HEK293 (cell line): ENCODE measurements around the gene ATP5F1B.

Experiments
- EGR2 ChIP-seq: fragments of 450-650 bp; formaldehyde crosslinking; IDR thresholded peaks from 2 replicates; pipeline ENCODE4 v1.5.1; 2016; ENCODE audit warnings: low read depth, missing biosample characterization, missing genetic modification characterization
- GLIS2 ChIP-seq: fragments of 450-650 bp; formaldehyde crosslinking; IDR thresholded peaks from 2 replicates; pipeline ENCODE4 v1.5.1; 2016; ENCODE audit warnings: missing biosample characterization, missing genetic modification characterization
- HOXD13 ChIP-seq: sonication (generic); formaldehyde crosslinking; IDR thresholded peaks from 2 replicates; pipeline ENCODE4 v1.8.0; 2022; ENCODE audit warnings: missing genetic modification reagents, borderline replicate concordance
- KLF16 ChIP-seq: fragments of 450-650 bp; formaldehyde crosslinking; IDR thresholded peaks from 2 replicates; pipeline ENCODE4 v1.5.1; 2017; ENCODE audit warnings: missing biosample characterization, missing genetic modification characterization
- KLF9 ChIP-seq: fragments of 450-650 bp; formaldehyde crosslinking; IDR thresholded peaks from 2 replicates; pipeline ENCODE4 v1.5.1; 2016; ENCODE audit warnings: missing biosample characterization, missing genetic modification characterization, low read depth
- SCRT2 ChIP-seq: fragments of 450-650 bp; formaldehyde crosslinking; IDR thresholded peaks from 2 replicates; pipeline ENCODE4 v1.5.1; 2016; ENCODE audit warnings: missing biosample characterization, missing genetic modification characterization
- SETDB1 ChIP-seq: IDR thresholded peaks from one replicate; pipeline ENCODE4 v1.6.1; 2017; ENCODE audit warnings: mild to moderate bottlenecking, low read length, moderate library complexity, mixed read lengths; ENCODE audit not compliant: insufficient read length
- SP2 ChIP-seq: fragments of 450-650 bp; formaldehyde crosslinking; IDR thresholded peaks from 2 replicates; pipeline ENCODE4 v1.5.1; 2016; ENCODE audit warnings: missing biosample characterization, missing genetic modification characterization
- YY2 ChIP-seq: fragments of 450-650 bp; formaldehyde crosslinking; IDR thresholded peaks from 2 replicates; pipeline ENCODE4 v1.5.1; 2016; ENCODE audit warnings: missing biosample characterization, missing genetic modification characterization
- ZBTB17 ChIP-seq: fragments of 450-650 bp; formaldehyde crosslinking; IDR thresholded peaks from 2 replicates; pipeline ENCODE4 v1.5.1; 2016; ENCODE audit warnings: missing biosample characterization, missing genetic modification characterization
- ZBTB20 ChIP-seq: fragments of 450-650 bp; formaldehyde crosslinking; IDR thresholded peaks from 2 replicates; pipeline ENCODE4 v1.5.1; 2016; ENCODE audit warnings: missing biosample characterization, missing genetic modification characterization
- ZBTB48 ChIP-seq: fragments of 450-650 bp; formaldehyde crosslinking; IDR thresholded peaks from 2 replicates; pipeline ENCODE4 v1.5.1; 2016; ENCODE audit warnings: missing biosample characterization, missing genetic modification characterization
- ZBTB8A ChIP-seq: fragments of 450-650 bp; formaldehyde crosslinking; IDR thresholded peaks from 2 replicates; pipeline ENCODE4 v1.5.1; 2016; ENCODE audit warnings: missing biosample characterization, missing genetic modification characterization
- ZNF366 ChIP-seq: fragments of 450-650 bp; formaldehyde crosslinking; conservative IDR thresholded peaks from 2 replicates; pipeline ENCODE4 v1.5.1; 2016; ENCODE audit warnings: missing biosample characterization, missing genetic modification characterization
- ZNF48 ChIP-seq: fragments of 450-650 bp; formaldehyde crosslinking; IDR thresholded peaks from 2 replicates; pipeline ENCODE4 v1.5.1; 2016; ENCODE audit warnings: missing biosample characterization, missing genetic modification characterization
- ZNF501 ChIP-seq: fragments of 450-650 bp; formaldehyde crosslinking; IDR thresholded peaks from 2 replicates; pipeline ENCODE4 v1.5.1; 2016; ENCODE audit warnings: missing biosample characterization, missing genetic modification characterization
- ZNF510 ChIP-seq: fragments of 450-650 bp; formaldehyde crosslinking; IDR thresholded peaks from 2 replicates; pipeline ENCODE4 v1.5.1; 2018; ENCODE audit warnings: mild to moderate bottlenecking, missing genetic modification characterization, missing biosample characterization; ENCODE audit not compliant: insufficient replicate concordance
- ZNF529 ChIP-seq: fragments of 450-650 bp; formaldehyde crosslinking; IDR thresholded peaks from 2 replicates; pipeline ENCODE4 v1.5.1; 2017; ENCODE audit warnings: missing genetic modification characterization, missing biosample characterization; ENCODE audit not compliant: insufficient replicate concordance
- ZNF560 ChIP-seq: fragments of 450-650 bp; formaldehyde crosslinking; IDR thresholded peaks from 2 replicates; pipeline ENCODE4 v1.5.1; 2017; ENCODE audit warnings: missing biosample characterization, missing genetic modification characterization, borderline replicate concordance
- ZNF600 ChIP-seq: fragments of 450-650 bp; formaldehyde crosslinking; IDR thresholded peaks from 2 replicates; pipeline ENCODE4 v1.5.1; 2016; ENCODE audit warnings: missing biosample characterization, missing genetic modification characterization
- ZNF658 ChIP-seq: fragments of 450-650 bp; formaldehyde crosslinking; IDR thresholded peaks from 2 replicates; pipeline ENCODE4; 2016; ENCODE audit warnings: missing biosample characterization, missing genetic modification characterization
- ZNF76 ChIP-seq: fragments of 450-650 bp; formaldehyde crosslinking; IDR thresholded peaks from 2 replicates; pipeline ENCODE4; 2016; ENCODE audit warnings: low read depth, missing biosample characterization, missing genetic modification characterization, borderline replicate concordance
- TF ChIP-seq, protein P1 (sequence below): fragments of 450-650 bp; formaldehyde crosslinking; IDR thresholded peaks from 2 replicates; pipeline ENCODE4 v1.5.0; 2017; ENCODE audit warnings: missing biosample characterization, missing genetic modification characterization, borderline replicate concordance
- TF ChIP-seq, protein P2 (sequence below): fragments of 450-650 bp; formaldehyde crosslinking; IDR thresholded peaks from 2 replicates; pipeline ENCODE4 v1.5.1; 2016; ENCODE audit warnings: missing biosample characterization, missing genetic modification characterization
- TF ChIP-seq, protein P3 (sequence below): fragments of 450-650 bp; formaldehyde crosslinking; IDR thresholded peaks from 2 replicates; pipeline ENCODE4 v1.5.1; 2016; ENCODE audit warnings: missing biosample characterization, missing genetic modification characterization
- TF ChIP-seq, protein P4 (sequence below): fragments of 450-650 bp; formaldehyde crosslinking; IDR thresholded peaks from 2 replicates; pipeline ENCODE4 v1.5.1; 2016; ENCODE audit warnings: missing biosample characterization, missing genetic modification characterization
- TF ChIP-seq, protein P5 (sequence below): fragments of 450-650 bp; formaldehyde crosslinking; IDR thresholded peaks from 2 replicates; pipeline ENCODE4 v1.5.1; 2016; ENCODE audit warnings: missing biosample characterization, missing genetic modification characterization
- TF ChIP-seq, protein P6 (sequence below): fragments of 450-650 bp; formaldehyde crosslinking; IDR thresholded peaks from 2 replicates; pipeline ENCODE4 v1.5.1; 2016; ENCODE audit warnings: missing biosample characterization, missing genetic modification characterization, low read depth

ATP5F1B gene

DNA sequence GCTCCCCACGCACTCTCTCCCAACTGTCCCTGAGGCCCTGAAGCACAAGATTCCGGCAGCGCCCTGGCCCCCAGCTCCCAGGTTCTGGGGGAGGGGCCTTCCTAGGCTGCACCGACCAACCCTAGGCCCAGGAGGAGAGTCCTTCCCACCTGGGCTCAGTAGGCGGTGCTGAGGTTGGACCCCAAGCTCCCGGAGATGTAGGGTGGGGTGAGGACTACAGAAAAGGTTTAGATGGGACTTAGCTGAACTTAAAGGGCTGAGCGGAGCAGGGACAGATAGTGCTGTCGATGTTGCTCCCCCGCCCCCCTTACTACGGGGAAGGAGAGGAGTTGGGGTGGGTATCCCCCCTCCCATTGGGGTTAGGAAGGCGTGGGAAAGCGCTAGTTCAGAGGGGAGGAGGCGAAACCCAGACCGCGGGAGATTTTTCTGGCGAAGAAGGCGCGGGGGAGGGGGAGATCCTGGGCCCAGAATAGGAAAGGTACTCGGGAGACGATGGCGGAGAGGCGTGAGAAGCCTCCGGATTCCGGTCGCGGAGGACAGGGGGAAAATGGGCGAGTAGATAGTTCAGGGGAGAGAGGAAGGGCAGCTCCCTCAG, 11.4 kb downstream of the ATP5F1B start (continued):
- TF ChIP-seq, protein P1, sequence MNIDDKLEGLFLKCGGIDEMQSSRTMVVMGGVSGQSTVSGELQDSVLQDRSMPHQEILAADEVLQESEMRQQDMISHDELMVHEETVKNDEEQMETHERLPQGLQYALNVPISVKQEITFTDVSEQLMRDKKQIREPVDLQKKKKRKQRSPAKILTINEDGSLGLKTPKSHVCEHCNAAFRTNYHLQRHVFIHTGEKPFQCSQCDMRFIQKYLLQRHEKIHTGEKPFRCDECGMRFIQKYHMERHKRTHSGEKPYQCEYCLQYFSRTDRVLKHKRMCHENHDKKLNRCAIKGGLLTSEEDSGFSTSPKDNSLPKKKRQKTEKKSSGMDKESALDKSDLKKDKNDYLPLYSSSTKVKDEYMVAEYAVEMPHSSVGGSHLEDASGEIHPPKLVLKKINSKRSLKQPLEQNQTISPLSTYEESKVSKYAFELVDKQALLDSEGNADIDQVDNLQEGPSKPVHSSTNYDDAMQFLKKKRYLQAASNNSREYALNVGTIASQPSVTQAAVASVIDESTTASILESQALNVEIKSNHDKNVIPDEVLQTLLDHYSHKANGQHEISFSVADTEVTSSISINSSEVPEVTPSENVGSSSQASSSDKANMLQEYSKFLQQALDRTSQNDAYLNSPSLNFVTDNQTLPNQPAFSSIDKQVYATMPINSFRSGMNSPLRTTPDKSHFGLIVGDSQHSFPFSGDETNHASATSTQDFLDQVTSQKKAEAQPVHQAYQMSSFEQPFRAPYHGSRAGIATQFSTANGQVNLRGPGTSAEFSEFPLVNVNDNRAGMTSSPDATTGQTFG (tag by site-specific recombination), result no peak
- TF ChIP-seq SCRT2, result 0 out of 2 replicates have a peak, but pooled peaks have one; percentile 7
- TF ChIP-seq ZNF560 (tag by site-specific recombination), result no peak
- peak; percentile 85 for TF ChIP-seq EGR2 (tag by site-specific recombination)
- TF ChIP-seq, protein P2, sequence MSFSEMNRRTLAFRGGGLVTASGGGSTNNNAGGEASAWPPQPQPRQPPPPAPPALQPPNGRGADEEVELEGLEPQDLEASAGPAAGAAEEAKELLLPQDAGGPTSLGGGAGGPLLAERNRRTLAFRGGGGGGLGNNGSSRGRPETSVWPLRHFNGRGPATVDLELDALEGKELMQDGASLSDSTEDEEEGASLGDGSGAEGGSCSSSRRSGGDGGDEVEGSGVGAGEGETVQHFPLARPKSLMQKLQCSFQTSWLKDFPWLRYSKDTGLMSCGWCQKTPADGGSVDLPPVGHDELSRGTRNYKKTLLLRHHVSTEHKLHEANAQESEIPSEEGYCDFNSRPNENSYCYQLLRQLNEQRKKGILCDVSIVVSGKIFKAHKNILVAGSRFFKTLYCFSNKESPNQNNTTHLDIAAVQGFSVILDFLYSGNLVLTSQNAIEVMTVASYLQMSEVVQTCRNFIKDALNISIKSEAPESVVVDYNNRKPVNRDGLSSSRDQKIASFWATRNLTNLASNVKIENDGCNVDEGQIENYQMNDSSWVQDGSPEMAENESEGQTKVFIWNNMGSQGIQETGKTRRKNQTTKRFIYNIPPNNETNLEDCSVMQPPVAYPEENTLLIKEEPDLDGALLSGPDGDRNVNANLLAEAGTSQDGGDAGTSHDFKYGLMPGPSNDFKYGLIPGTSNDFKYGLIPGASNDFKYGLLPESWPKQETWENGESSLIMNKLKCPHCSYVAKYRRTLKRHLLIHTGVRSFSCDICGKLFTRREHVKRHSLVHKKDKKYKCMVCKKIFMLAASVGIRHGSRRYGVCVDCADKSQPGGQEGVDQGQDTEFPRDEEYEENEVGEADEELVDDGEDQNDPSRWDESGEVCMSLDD (tag by site-specific recombination), result peak; percentile 94
- peak; percentile 61; the same call in 1 of the 2 replicates for TF ChIP-seq YY2 (tag by site-specific recombination)
- peak; percentile 87 for TF ChIP-seq SP2 (tag by site-specific recombination)
- TF ChIP-seq, protein P3, sequence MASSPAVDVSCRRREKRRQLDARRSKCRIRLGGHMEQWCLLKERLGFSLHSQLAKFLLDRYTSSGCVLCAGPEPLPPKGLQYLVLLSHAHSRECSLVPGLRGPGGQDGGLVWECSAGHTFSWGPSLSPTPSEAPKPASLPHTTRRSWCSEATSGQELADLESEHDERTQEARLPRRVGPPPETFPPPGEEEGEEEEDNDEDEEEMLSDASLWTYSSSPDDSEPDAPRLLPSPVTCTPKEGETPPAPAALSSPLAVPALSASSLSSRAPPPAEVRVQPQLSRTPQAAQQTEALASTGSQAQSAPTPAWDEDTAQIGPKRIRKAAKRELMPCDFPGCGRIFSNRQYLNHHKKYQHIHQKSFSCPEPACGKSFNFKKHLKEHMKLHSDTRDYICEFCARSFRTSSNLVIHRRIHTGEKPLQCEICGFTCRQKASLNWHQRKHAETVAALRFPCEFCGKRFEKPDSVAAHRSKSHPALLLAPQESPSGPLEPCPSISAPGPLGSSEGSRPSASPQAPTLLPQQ (tag by site-specific recombination), result peak; percentile 29; the same call in 1 of the 2 replicates
- no peak for TF ChIP-seq HOXD13 (CRISPR knock-in tag)
- TF ChIP-seq, protein P4, sequence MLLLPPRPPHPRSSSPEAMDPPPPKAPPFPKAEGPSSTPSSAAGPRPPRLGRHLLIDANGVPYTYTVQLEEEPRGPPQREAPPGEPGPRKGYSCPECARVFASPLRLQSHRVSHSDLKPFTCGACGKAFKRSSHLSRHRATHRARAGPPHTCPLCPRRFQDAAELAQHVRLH (tag by site-specific recombination), result no peak
- TF ChIP-seq ZNF76 (tag by site-specific recombination), result peak; percentile 56
- no peak for TF ChIP-seq SETDB1
- no peak for TF ChIP-seq ZNF48
- TF ChIP-seq ZBTB20 (tag by site-specific recombination), result peak; percentile 71
- TF ChIP-seq, protein P5, sequence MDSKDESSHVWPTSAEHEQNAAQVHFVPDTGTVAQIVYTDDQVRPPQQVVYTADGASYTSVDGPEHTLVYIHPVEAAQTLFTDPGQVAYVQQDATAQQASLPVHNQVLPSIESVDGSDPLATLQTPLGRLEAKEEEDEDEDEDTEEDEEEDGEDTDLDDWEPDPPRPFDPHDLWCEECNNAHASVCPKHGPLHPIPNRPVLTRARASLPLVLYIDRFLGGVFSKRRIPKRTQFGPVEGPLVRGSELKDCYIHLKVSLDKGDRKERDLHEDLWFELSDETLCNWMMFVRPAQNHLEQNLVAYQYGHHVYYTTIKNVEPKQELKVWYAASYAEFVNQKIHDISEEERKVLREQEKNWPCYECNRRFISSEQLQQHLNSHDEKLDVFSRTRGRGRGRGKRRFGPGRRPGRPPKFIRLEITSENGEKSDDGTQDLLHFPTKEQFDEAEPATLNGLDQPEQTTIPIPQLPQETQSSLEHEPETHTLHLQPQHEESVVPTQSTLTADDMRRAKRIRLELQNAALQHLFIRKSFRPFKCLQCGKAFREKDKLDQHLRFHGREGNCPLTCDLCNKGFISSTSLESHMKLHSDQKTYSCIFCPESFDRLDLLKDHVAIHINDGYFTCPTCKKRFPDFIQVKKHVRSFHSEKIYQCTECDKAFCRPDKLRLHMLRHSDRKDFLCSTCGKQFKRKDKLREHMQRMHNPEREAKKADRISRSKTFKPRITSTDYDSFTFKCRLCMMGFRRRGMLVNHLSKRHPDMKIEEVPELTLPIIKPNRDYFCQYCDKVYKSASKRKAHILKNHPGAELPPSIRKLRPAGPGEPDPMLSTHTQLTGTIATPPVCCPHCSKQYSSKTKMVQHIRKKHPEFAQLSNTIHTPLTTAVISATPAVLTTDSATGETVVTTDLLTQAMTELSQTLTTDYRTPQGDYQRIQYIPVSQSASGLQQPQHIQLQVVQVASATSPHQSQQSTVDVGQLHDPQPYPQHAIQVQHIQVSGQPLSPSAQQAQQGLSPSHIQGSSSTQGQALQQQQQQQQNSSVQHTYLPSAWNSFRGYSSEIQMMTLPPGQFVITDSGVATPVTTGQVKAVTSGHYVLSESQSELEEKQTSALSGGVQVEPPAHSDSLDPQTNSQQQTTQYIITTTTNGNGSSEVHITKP (tag by site-specific recombination), result peak; percentile 85
- no peak for TF ChIP-seq ZNF658
- TF ChIP-seq GLIS2 (tag by site-specific recombination), result peak; percentile 76
- peak; percentile 32; the same call in 1 of the 2 replicates for TF ChIP-seq KLF9 (tag by site-specific recombination)
- 0 out of 2 replicates have a peak, but pooled peaks have one; percentile 24 for TF ChIP-seq ZBTB48
- TF ChIP-seq ZBTB17 (tag by site-specific recombination), result peak; percentile 72
- TF ChIP-seq ZNF600 (tag by site-specific recombination), result peak; percentile 40; the same call in 1 of the 2 replicates
- TF ChIP-seq ZNF501 (tag by site-specific recombination), result peak; percentile 47; the same call in 1 of the 2 replicates
- 0 out of 2 replicates have a peak, but pooled peaks have one; percentile 31 for TF ChIP-seq ZBTB8A (tag by site-specific recombination)
- peak; percentile 36 for TF ChIP-seq ZNF366 (tag by site-specific recombination)
- TF ChIP-seq, protein P6, sequence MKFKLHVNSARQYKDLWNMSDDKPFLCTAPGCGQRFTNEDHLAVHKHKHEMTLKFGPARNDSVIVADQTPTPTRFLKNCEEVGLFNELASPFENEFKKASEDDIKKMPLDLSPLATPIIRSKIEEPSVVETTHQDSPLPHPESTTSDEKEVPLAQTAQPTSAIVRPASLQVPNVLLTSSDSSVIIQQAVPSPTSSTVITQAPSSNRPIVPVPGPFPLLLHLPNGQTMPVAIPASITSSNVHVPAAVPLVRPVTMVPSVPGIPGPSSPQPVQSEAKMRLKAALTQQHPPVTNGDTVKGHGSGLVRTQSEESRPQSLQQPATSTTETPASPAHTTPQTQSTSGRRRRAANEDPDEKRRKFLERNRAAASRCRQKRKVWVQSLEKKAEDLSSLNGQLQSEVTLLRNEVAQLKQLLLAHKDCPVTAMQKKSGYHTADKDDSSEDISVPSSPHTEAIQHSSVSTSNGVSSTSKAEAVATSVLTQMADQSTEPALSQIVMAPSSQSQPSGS (tag by site-specific recombination), result no peak
- TF ChIP-seq ZNF529 (tag by site-specific recombination), result no peak
- peak; percentile 69 for TF ChIP-seq KLF16 (tag by site-specific recombination)
- no peak for TF ChIP-seq ZNF510 (tag by site-specific recombination)
